ENCODE data around the gene DCXR.

GRCh38 chr17:82024859-82025258 lies 12.6 kb downstream of the DCXR start:
- no peak for TF ChIP-seq ZNF148 (tag by site-specific recombination; IDR thresholded peaks at IDR 0.05; ENCODE audit: borderline replicate concordance)
- TF ChIP-seq, protein P1, sequence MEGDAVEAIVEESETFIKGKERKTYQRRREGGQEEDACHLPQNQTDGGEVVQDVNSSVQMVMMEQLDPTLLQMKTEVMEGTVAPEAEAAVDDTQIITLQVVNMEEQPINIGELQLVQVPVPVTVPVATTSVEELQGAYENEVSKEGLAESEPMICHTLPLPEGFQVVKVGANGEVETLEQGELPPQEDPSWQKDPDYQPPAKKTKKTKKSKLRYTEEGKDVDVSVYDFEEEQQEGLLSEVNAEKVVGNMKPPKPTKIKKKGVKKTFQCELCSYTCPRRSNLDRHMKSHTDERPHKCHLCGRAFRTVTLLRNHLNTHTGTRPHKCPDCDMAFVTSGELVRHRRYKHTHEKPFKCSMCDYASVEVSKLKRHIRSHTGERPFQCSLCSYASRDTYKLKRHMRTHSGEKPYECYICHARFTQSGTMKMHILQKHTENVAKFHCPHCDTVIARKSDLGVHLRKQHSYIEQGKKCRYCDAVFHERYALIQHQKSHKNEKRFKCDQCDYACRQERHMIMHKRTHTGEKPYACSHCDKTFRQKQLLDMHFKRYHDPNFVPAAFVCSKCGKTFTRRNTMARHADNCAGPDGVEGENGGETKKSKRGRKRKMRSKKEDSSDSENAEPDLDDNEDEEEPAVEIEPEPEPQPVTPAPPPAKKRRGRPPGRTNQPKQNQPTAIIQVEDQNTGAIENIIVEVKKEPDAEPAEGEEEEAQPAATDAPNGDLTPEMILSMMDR (tag by site-specific recombination; IDR thresholded peaks at IDR 0.05): no peak
